Adipose tissue (tissue), 3 donors: ENCODE results near the gene NCAPD2. TPM values are rescaled to one million over a fixed set of nuclear protein-coding genes. Genes with fewer than 3 reads are reported as not detected.
"Not testable (repeated sequence)": the region's sequence is repeated elsewhere in the genome, so short reads cannot be mapped to it uniquely, and the experiment has no call there.

Experiments used
- H3K27ac ChIP-seq: one replicate; pipeline ENCODE4 v1.5.1; 2013; ENCODE audit warnings: low read depth, low read length
- WGBS, 3 donors: extraction: QIAGEN DNeasy Blood & Tissue Kit; methylation state at CpG; one replicate each; pipeline ENCODE4 v1.1.7; 2013; 5-methylcytosine and 5-hydroxymethylcytosine counted together
- polyA plus RNA-seq, 3 donors: library from polyadenylated mRNA; stranded (reverse); fragments of 200-250 nt; gene quantifications; one replicate each; pipeline ENCODE4 v1.2.3, GENCODE V29; 2013
- donor health status: healthy with polysubstance abuse.
- donor health status: Bipolar disorder and iron deficiency.
- donor health status: healthy.

Gene NCAPD2
- polyA plus RNA-seq, 3 donors = 5.5 to 7.4 (median 7.1) TPM

GRCh38 chr12:6529291-6529737, 35.4 kb downstream of the NCAPD2 start:
- no peak overlapping the region for H3K27ac ChIP-seq
- 91 to 94% (median 92%) methylated on average over 5 to 9 of the region's 9 CpGs for WGBS, 3 donors

DNA sequence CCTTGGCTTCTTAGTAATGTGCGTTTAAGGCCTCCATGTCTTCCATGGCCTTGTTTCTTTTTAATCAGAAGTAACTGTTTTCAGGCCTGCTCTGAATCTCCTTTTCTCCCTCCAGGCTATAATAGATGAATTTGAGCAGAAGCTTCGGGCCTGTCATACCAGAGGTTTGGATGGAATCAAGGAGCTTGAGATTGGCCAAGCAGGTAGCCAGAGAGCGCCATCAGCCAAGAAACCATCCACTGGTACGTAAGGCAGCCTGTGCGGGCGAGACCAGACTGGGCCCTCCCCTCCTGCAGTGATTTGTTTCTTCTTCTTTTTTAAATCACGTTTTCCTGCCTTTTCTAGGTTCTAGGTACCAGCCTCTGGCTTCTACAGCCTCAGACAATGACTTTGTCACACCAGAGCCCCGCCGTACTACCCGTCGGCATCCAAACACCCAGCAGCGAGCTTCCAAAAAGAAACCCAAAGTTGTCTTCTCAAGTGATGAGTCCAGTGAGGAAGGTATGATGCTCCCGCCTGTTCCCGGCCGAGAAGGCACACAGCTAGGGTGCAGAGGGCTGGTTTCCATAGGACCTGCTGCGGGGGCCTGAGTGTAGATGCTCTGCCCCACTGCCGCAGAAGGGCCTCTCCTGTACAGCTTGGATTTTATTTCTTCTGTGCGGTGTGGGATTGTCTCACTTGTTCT, 36.8 kb downstream of the NCAPD2 start:
- WGBS, 3 donors = 94 to 95% (median 95%) methylated on average over 18 of the region's 18 CpGs
- no peak overlapping the region for H3K27ac ChIP-seq

DNA sequence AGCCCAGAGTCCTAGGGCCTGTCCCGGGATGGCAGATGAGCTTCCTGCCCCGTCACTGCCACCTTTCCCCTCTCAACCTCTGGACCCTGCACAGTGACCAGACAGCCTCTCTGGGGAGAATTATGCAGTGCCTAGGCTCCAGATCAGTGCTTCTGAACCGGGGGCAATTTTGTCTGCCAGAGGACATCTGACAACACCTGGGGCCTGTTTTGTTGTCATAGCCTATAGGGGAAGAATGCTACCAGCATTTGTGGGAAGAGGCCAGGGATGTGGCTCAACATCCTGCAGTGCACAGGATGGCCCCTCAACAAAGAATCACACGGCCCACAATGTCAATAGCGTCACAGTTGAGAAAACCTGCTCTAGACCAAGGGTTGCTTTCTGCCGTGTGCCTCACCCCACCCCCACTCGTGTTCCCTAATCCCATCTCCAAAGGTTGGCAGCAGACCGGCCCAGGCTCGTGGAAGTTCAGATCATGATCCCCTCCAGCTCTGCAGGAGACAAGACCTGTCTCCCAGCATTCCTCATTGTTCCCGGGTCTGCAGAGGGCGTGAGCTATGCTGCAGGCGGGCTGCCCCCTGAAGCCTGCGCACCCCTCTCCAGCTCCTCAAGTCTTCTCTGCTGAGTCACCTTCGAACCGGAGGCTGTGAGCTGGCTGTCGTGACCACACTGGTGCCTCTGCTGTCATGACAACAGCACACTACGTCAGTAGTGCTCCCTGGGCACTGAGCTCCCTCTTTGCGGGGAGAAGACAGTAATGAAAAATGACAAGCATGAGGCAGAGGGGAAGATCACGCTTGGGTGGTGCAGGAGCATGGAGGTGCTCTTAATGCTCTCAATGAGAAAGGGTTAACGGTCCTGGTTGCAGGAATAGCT, 38.4 kb downstream of the NCAPD2 start:
- H3K27ac ChIP-seq = peak overlapping the region; percentile 29
- WGBS, 3 donors = 24 to 39% (median 25%) methylated on average over 20 of the region's 20 CpGs

- H3K27ac ChIP-seq = peak overlapping the region; percentile 73
- 1 to 5% (median 2%) methylated on average over 14 of the region's 14 CpGs for WGBS, 3 donors
These were observed 39.2 kb downstream of the NCAPD2 start for GRCh38 chr12:6532927-6533652.

DNA sequence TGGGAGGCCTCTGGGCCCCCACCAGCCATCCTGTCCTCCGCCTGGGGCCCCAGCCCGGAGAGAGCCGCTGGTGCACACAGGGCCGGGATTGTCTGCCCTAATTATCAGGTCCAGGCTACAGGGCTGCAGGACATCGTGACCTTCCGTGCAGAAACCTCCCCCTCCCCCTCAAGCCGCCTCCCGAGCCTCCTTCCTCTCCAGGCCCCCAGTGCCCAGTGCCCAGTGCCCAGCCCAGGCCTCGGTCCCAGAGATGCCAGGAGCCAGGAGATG, 39.7 kb downstream of the NCAPD2 start:
- peak overlapping the region; percentile 73 for H3K27ac ChIP-seq
- WGBS, 3 donors = 0 to 3% (median 1%) methylated on average over 9 of the region's 9 CpGs

DNA sequence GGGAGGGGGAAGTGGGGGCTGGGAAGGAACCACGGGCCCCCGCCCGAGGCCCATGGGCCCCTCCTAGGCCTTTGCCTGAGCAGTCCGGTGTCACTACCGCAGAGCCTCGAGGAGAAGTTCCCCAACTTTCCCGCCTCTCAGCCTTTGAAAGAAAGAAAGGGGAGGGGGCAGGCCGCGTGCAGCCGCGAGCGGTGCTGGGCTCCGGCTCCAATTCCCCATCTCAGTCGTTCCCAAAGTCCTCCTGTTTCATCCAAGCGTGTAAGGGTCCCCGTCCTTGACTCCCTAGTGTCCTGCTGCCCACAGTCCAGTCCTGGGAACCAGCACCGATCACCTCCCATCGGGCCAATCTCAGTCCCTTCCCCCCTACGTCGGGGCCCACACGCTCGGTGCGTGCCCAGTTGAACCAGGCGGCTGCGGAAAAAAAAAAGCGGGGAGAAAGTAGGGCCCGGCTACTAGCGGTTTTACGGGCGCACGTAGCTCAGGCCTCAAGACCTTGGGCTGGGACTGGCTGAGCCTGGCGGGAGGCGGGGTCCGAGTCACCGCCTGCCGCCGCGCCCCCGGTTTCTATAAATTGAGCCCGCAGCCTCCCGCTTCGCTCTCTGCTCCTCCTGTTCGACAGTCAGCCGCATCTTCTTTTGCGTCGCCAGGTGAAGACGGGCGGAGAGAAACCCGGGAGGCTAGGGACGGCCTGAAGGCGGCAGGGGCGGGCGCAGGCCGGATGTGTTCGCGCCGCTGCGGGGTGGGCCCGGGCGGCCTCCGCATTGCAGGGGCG, 40.2 kb downstream of the NCAPD2 start, which contains the start of gene GAPDH:
Gene GAPDH, plus strand, starts transcription at position 595 of the 772 bp plus-strand sequence. CDS start 316 bp downstream, outside the sequence.
- H3K27ac ChIP-seq = peak within 1 kb of the TSS; percentile 95
- 0 to 1% (median 0%) methylated on average over 47 to 62 of the region's 62 CpGs for WGBS, 3 donors

DNA sequence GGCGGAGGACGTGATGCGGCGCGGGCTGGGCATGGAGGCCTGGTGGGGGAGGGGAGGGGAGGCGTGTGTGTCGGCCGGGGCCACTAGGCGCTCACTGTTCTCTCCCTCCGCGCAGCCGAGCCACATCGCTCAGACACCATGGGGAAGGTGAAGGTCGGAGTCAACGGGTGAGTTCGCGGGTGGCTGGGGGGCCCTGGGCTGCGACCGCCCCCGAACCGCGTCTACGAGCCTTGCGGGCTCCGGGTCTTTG, 40.7 kb downstream of the NCAPD2 start:
- 0 to 1% (median 0%) methylated on average over 11 to 25 of the region's 25 CpGs for WGBS, 3 donors
- peak overlapping the region; percentile 95 for H3K27ac ChIP-seq

DNA sequence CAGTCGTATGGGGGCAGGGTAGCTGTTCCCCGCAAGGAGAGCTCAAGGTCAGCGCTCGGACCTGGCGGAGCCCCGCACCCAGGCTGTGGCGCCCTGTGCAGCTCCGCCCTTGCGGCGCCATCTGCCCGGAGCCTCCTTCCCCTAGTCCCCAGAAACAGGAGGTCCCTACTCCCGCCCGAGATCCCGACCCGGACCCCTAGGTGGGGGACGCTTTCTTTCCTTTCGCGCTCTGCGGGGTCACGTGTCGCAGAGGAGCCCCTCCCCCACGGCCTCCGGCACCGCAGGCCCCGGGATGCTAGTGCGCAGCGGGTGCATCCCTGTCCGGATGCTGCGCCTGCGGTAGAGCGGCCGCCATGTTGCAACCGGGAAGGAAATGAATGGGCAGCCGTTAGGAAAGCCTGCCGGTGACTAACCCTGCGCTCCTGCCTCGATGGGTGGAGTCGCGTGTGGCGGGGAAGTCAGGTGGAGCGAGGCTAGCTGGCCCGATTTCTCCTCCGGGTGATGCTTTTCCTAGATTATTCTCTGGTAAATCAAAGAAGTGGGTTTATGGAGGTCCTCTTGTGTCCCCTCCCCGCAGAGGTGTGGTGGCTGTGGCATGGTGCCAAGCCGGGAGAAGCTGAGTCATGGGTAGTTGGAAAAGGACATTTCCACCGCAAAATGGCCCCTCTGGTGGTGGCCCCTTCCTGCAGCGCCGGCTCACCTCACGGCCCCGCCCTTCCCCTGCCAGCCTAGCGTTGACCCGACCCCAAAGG, 41.2 kb downstream of the NCAPD2 start:
- 0 to 1% (median 1%) methylated on average over 46 to 52 of the region's 52 CpGs for WGBS, 3 donors
- peak overlapping the region; percentile 95 for H3K27ac ChIP-seq

DNA sequence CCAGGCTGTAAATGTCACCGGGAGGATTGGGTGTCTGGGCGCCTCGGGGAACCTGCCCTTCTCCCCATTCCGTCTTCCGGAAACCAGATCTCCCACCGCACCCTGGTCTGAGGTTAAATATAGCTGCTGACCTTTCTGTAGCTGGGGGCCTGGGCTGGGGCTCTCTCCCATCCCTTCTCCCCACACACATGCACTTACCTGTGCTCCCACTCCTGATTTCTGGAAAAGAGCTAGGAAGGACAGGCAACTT, 41.7 kb downstream of the NCAPD2 start:
- H3K27ac ChIP-seq = peak overlapping the region; percentile 95
- WGBS, 3 donors = 1 to 21% (median 2%) methylated on average over 6 of the region's 6 CpGs

GRCh38 chr12:6535960-6536847, 42.3 kb downstream of the NCAPD2 start:
- WGBS, 3 donors = 56 to 74% (median 57%) methylated on average over 10 of the region's 10 CpGs
- H3K27ac ChIP-seq = peak overlapping the region; percentile 95

DNA sequence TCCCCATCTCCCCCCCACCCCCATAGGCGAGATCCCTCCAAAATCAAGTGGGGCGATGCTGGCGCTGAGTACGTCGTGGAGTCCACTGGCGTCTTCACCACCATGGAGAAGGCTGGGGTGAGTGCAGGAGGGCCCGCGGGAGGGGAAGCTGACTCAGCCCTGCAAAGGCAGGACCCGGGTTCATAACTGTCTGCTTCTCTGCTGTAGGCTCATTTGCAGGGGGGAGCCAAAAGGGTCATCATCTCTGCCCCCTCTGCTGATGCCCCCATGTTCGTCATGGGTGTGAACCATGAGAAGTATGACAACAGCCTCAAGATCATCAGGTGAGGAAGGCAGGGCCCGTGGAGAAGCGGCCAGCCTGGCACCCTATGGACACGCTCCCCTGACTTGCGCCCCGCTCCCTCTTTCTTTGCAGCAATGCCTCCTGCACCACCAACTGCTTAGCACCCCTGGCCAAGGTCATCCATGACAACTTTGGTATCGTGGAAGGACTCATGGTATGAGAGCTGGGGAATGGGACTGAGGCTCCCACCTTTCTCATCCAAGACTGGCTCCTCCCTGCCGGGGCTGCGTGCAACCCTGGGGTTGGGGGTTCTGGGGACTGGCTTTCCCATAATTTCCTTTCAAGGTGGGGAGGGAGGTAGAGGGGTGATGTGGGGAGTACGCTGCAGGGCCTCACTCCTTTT, 43.1 kb downstream of the NCAPD2 start:
- 66 to 78% (median 68%) methylated on average over 19 of the region's 19 CpGs for WGBS, 3 donors
- no peak overlapping the region for H3K27ac ChIP-seq

- 32 to 38% (median 35%) methylated on average over 17 of the region's 17 CpGs for WGBS, 3 donors
These were observed 43.9 kb downstream of the NCAPD2 start for GRCh38 chr12:6537580-6538419.

DNA sequence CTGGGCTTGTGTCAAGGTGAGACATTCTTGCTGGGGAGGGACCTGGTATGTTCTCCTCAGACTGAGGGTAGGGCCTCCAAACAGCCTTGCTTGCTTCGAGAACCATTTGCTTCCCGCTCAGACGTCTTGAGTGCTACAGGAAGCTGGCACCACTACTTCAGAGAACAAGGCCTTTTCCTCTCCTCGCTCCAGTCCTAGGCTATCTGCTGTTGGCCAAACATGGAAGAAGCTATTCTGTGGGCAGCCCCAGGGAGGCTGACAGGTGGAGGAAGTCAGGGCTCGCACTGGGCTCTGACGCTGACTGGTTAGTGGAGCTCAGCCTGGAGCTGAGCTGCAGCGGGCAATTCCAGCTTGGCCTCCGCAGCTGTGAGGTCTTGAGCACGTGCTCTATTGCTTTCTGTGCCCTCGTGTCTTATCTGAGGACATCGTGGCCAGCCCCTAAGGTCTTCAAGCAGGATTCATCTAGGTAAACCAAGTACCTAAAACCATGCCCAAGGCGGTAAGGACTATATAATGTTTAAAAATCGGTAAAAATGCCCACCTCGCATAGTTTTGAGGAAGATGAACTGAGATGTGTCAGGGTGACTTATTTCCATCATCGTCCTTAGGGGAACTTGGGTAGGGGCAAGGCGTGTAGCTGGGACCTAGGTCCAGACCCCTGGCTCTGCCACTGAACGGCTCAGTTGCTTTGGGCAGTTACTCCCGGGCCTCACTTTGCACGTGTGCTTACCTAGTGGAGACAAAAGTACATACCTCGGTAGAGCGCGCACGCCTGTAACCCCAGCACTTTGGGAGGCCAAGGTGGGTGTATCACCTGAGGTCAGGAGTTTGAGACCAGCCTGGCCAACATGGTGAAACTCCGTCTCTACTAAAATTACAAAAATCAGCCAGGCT, 44.8 kb downstream of the NCAPD2 start:
- H3K27ac ChIP-seq = no peak overlapping the region
- WGBS, 3 donors = 67 to 75% (median 68%) methylated on average over 24 of the region's 24 CpGs

More at GRCh38 chr12:6537580-6538419, 43.9 kb downstream of the NCAPD2 start:
- H3K27ac ChIP-seq = not testable (repeated sequence)

GRCh38 chr12:6539314-6539682, 45.4 kb downstream of the NCAPD2 start:
- no peak overlapping the region for H3K27ac ChIP-seq
- WGBS, 3 donors = 88 to 91% (median 91%) methylated on average over 5 of the region's 5 CpGs

- 81 to 83% (median 81%) methylated on average over 14 of the region's 14 CpGs for WGBS, 3 donors
- H3K27ac ChIP-seq = no peak overlapping the region
These were observed 45.8 kb downstream of the NCAPD2 start for GRCh38 chr12:6539707-6540134.
